Keratinocyte (primary cell): ENCODE measurements around the gene OTOP2. TPM values are rescaled to one million over a fixed set of nuclear protein-coding genes. Genes with fewer than 3 reads are reported as not detected.
"Not testable (repeated sequence)": the region's sequence is repeated elsewhere in the genome, so short reads cannot be mapped to it uniquely, and the experiment has no call there.

Experiments used
- DNase-seq: peaks from one replicate; pipeline ENCODE4 v3.0.0-alpha.2; 2011; ENCODE audit warnings: low read depth, missing footprints, low spot score
- FAIRE-seq: peaks from 2 replicates; lab custom pipeline; 2011; peaks lifted over from hg19 to GRCh38; lab: Jason Lieb, UNC
- H2AFZ ChIP-seq: 2 replicates; pipeline ENCODE4 v1.6.0; 2012; ENCODE audit warnings: low read length, control low read depth, inconsistent platforms; ENCODE audit not compliant: control insufficient read depth
- H3K27ac ChIP-seq: 2 replicates; pipeline ENCODE4 v1.5.1; 2011; ENCODE audit warnings: low read length; ENCODE audit not compliant: control insufficient read depth, insufficient read depth
- H3K27me3 ChIP-seq: 3 replicates; pipeline ENCODE4 v1.6.0; 2011; ENCODE audit warnings: low read length; ENCODE audit not compliant: control insufficient read depth, insufficient read depth; ENCODE audit errors: extremely low read depth
- H3K36me3 ChIP-seq, 2 experiments: 2 replicates in 1 of 2; 3 replicates in 1 of 2; pipeline ENCODE4 v1.5.1; 2011; ENCODE audit warnings: low read length in 2 of 2, mild to moderate bottlenecking in 1 of 2; ENCODE audit not compliant: control insufficient read depth in 2 of 2, insufficient read depth in 2 of 2; ENCODE audit errors: extremely low read depth in 1 of 2
- H3K4me1 ChIP-seq: 3 replicates; pipeline ENCODE4 v1.5.1; 2011; ENCODE audit warnings: low read length; ENCODE audit not compliant: control insufficient read depth, insufficient read depth; ENCODE audit errors: extremely low read depth
- H3K4me2 ChIP-seq: 3 replicates; pipeline ENCODE4 v1.6.0; 2011; ENCODE audit warnings: low read depth, low read length; ENCODE audit not compliant: control insufficient read depth, insufficient read depth; ENCODE audit errors: extremely low read depth
- H3K4me3 ChIP-seq, 3 experiments: fragments of 200-600 bp in 1 of 3; sonication (generic) in 1 of 3; 2 replicates in 2 of 3; 3 replicates in 1 of 3; pipeline ENCODE4 v1.5.1; 2011 to 2016; ENCODE audit warnings: low read length in 3 of 3, mild to moderate bottlenecking in 3 of 3, control low read depth in 2 of 3, inconsistent platforms in 1 of 3, low read depth in 1 of 3, mixed read lengths in 1 of 3, mixed run types in 1 of 3, moderate library complexity in 1 of 3; ENCODE audit not compliant: control insufficient read depth in 2 of 3, insufficient read depth in 2 of 3; ENCODE audit errors: extremely low read depth in 1 of 3
- H3K79me2 ChIP-seq: 2 replicates; pipeline ENCODE4 v1.6.0; 2012; ENCODE audit warnings: low read length; ENCODE audit not compliant: control insufficient read depth, insufficient read depth
- H3K9ac ChIP-seq: 3 replicates; pipeline ENCODE4 v1.6.0; 2011; ENCODE audit warnings: low read length; ENCODE audit not compliant: control insufficient read depth, insufficient read depth; ENCODE audit errors: extremely low read depth
- H3K9me1 ChIP-seq: 3 replicates; pipeline ENCODE4 v1.6.0; 2011; ENCODE audit warnings: low read length; ENCODE audit not compliant: control insufficient read depth, insufficient read depth; ENCODE audit errors: extremely low read depth
- H3K9me3 ChIP-seq: 2 replicates; pipeline ENCODE4 v1.5.1; 2012; ENCODE audit warnings: low read depth, low read length; ENCODE audit not compliant: control insufficient read depth
- H4K20me1 ChIP-seq: 3 replicates; pipeline ENCODE4 v1.6.0; 2011; ENCODE audit warnings: low read length; ENCODE audit not compliant: control insufficient read depth, insufficient read depth; ENCODE audit errors: extremely low read depth
- CTCF ChIP-seq, 3 experiments: IDR thresholded peaks in 1 of 3; conservative IDR thresholded peaks in 1 of 3; optimal IDR thresholded peaks in 1 of 3; 2 replicates in 2 of 3; 3 replicates in 1 of 3; pipeline versions ENCODE3 to v1.5.1; 2011; ENCODE audit warnings: low read length in 3 of 3, mild to moderate bottlenecking in 3 of 3, moderate library complexity in 2 of 3, control low read depth in 1 of 3, inconsistent platforms in 1 of 3; ENCODE audit not compliant: insufficient read depth in 2 of 3; ENCODE audit errors: extremely low read depth in 1 of 3
- EZH2 ChIP-seq: IDR thresholded peaks from one replicate; pipeline ENCODE4 v1.6.1; 2012; ENCODE audit warnings: inconsistent platforms, mild to moderate bottlenecking, low read length, moderate library complexity
- dilution Hi-C: fragments of 300-500 bp; cut with MboI; formaldehyde crosslinking; loops from one replicate; pipeline ENCODE4 v1.7.0; 2020; ENCODE audit warnings: low sequenced_read_pairs; ENCODE audit not compliant: extremely low pct_ligation_motif_present
- polyA plus RNA-seq, 5 experiments: library from polyadenylated mRNA; depleted of rRNA in 3 of 5; stranded (reverse) in 3 of 5; stranded (forward) in 1 of 5; unstranded in 1 of 5; fragments of >200 nt; gene quantifications; 1 replicate in 1 of 5; 2 replicates in 3 of 5; 3 replicates in 1 of 5; pipeline versions ENCODE4 v1.2.1 to v1.2.3, GENCODE V29; 2011 to 2012; ENCODE audit warnings: missing spikeins in 2 of 5, low read depth in 1 of 5, low replicate concordance in 1 of 5

The OTOP2 gene
- polyA plus RNA-seq, 1 donor (not counting 4 experiments of a cell fraction or from before 2014, with no cell fraction given), result not detected

- H3K9me1 ChIP-seq, result no peaks in the 10 kb centered on the region
- dilution Hi-C loops, result no loop called here
- no peaks in the 10 kb centered on the region for H3K9me3 ChIP-seq
- H3K4me3 ChIP-seq, result peak overlapping the region; percentile 42 to 78 (median 49)
- TF ChIP-seq CTCF (optimal IDR thresholded peaks at IDR 0.05 in 1 of 3, IDR thresholded peaks at IDR 0.05 in 1 of 3, conservative IDR thresholded peaks at IDR 0.05 in 1 of 3; ENCODE audit: extremely low read depth in 1 of 3, insufficient read depth in 2 of 3, low read length in 3 of 3) (peak in 1 of 3 experiments; percentile 23), EZH2 (no peak)
- no peaks in the 10 kb centered on the region for H3K36me3 ChIP-seq
- DNase-seq, result no peak
- no peak overlapping the region for H3K27ac ChIP-seq
- no peak for FAIRE-seq
- peak overlapping the region; percentile 95 for H3K4me2 ChIP-seq
- H4K20me1 ChIP-seq, result no peaks in the 10 kb centered on the region
- H3K79me2 ChIP-seq, result no peaks in the 10 kb centered on the region
- peak overlapping the region; percentile 46 for H3K9ac ChIP-seq
- H3K4me1 ChIP-seq, result peaks cover 21% of the 10 kb centered on the region
- H2AFZ ChIP-seq, result peak overlapping the region; percentile 84
- H3K27me3 ChIP-seq, result no peaks in the 10 kb centered on the region
Measured at GRCh38 chr17:74981979-74982662, 58.0 kb downstream of the OTOP2 start.

GRCh38 chr17:74982663-74983313, 58.7 kb downstream of the OTOP2 start:
- not testable (repeated sequence) for FAIRE-seq, H3K9me1 ChIP-seq
- H3K4me2 ChIP-seq, result peak overlapping the region; percentile 95

More at GRCh38 chr17:74982663-74983313, 58.7 kb downstream of the OTOP2 start:
- H3K79me2 ChIP-seq, H3K27ac ChIP-seq, dilution Hi-C loops, H3K36me3 ChIP-seq, H3K9me3 ChIP-seq, H3K27me3 ChIP-seq, H4K20me1 ChIP-seq, DNase-seq: not testable (repeated sequence)
- peaks cover 23% of the 10 kb centered on the region for H3K4me1 ChIP-seq
- peak overlapping the region; percentile 42 to 78 (median 49) for H3K4me3 ChIP-seq
- peak overlapping the region; percentile 84 for H2AFZ ChIP-seq
- H3K9ac ChIP-seq, result peak overlapping the region; percentile 46

Other genes with a start within 250 kb of the OTOP2 start
- gene CD300LF, start 211.3 kb upstream of the OTOP2 start, polyA plus RNA-seq, result not detected in 3 replicates
- 0.03 to 0.09 TPM (median 0.05 TPM) in 3 replicates for gene RAB37, start 187.0 kb upstream of the OTOP2 start, polyA plus RNA-seq
- 30.6 to 48.8 TPM (median 45.6 TPM) in 3 replicates for gene NHERF1, start 175.6 kb upstream of the OTOP2 start, polyA plus RNA-seq
- gene NAT9, start 147.9 kb upstream of the OTOP2 start, polyA plus RNA-seq, result 34.6 to 49.8 TPM (median 36.9 TPM) in 3 replicates
- not detected in 3 replicates for gene GRIN2C, start 64.4 kb upstream of the OTOP2 start, polyA plus RNA-seq
- 9.3 to 18.8 TPM (median 12.0 TPM) in 3 replicates for gene FDXR, start 51.3 kb upstream of the OTOP2 start, polyA plus RNA-seq
- gene FADS6, start 30.6 kb upstream of the OTOP2 start, polyA plus RNA-seq, result 0.07 to 0.57 TPM in 2 of 3 replicates, not detected in the other
- gene USH1G, start 1.0 kb upstream of the OTOP2 start, polyA plus RNA-seq, result 0.03 to 1.3 TPM (median 0.34 TPM) in 3 replicates
- gene OTOP3, start 11.6 kb downstream of the OTOP2 start, polyA plus RNA-seq, result 0.03 to 0.05 TPM in 2 of 3 replicates, not detected in the other
- 0.19 to 1.0 TPM (median 0.33 TPM) in 3 replicates for gene HID1, start 48.5 kb downstream of the OTOP2 start, polyA plus RNA-seq
- 7.1 to 16.0 TPM (median 9.3 TPM) in 3 replicates for gene CDR2L, start 63.4 kb downstream of the OTOP2 start, polyA plus RNA-seq
- 43.3 to 61.1 TPM (median 53.6 TPM) in 3 replicates for gene MRPL58, start 88.4 kb downstream of the OTOP2 start, polyA plus RNA-seq
- 240 to 406 TPM (median 276 TPM) in 3 replicates for gene ATP5PD, start 122.7 kb downstream of the OTOP2 start, polyA plus RNA-seq
- gene KCTD2, start 123.0 kb downstream of the OTOP2 start, polyA plus RNA-seq, result 20.7 to 22.8 TPM (median 21.2 TPM) in 3 replicates
- gene SLC16A5, start 163.7 kb downstream of the OTOP2 start, polyA plus RNA-seq, result 3.5 to 5.4 TPM (median 4.0 TPM) in 3 replicates
- gene ARMC7, start 185.7 kb downstream of the OTOP2 start, polyA plus RNA-seq, result 3.2 to 6.0 TPM (median 4.2 TPM) in 3 replicates
- 29.9 to 38.1 TPM (median 38.0 TPM) in 3 replicates for gene NT5C, start 207.5 kb downstream of the OTOP2 start, polyA plus RNA-seq
- gene JPT1, start 230.2 kb downstream of the OTOP2 start, polyA plus RNA-seq, result 67.5 to 452 TPM (median 142 TPM) in 3 replicates